Astrocyte (in vitro differentiated cells and primary cell): ENCODE data around the gene KLK1.

Source experiments
- EZH2 ChIP-seq: IDR thresholded peaks from 2 replicates; pipeline ENCODE4 v1.6.1; 2012; ENCODE audit warnings: mild to moderate bottlenecking, low read length, inconsistent platforms; ENCODE audit not compliant: insufficient read depth
- TF ChIP-seq, protein P1 (sequence below): IDR thresholded peaks from 2 replicates; pipeline ENCODE4 v1.5.1; 2011; ENCODE audit warnings: low read depth, mild to moderate bottlenecking, inconsistent platforms, low read length, moderate library complexity; ENCODE audit not compliant: insufficient read depth

- TF ChIP-seq EZH2, result no peak
- TF ChIP-seq, protein P1, sequence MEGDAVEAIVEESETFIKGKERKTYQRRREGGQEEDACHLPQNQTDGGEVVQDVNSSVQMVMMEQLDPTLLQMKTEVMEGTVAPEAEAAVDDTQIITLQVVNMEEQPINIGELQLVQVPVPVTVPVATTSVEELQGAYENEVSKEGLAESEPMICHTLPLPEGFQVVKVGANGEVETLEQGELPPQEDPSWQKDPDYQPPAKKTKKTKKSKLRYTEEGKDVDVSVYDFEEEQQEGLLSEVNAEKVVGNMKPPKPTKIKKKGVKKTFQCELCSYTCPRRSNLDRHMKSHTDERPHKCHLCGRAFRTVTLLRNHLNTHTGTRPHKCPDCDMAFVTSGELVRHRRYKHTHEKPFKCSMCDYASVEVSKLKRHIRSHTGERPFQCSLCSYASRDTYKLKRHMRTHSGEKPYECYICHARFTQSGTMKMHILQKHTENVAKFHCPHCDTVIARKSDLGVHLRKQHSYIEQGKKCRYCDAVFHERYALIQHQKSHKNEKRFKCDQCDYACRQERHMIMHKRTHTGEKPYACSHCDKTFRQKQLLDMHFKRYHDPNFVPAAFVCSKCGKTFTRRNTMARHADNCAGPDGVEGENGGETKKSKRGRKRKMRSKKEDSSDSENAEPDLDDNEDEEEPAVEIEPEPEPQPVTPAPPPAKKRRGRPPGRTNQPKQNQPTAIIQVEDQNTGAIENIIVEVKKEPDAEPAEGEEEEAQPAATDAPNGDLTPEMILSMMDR, result no peak
These were observed 11.7 kb upstream of the KLK1 start for GRCh38 chr19:50835103-50835784.
